SK-N-SH (cell line): ENCODE measurements around the gene FLRT1. TPM values are rescaled to one million over a fixed set of nuclear protein-coding genes. Genes with fewer than 3 reads are reported as not detected.

Experiments used
- CTCF ChIA-PET: fragments of 300-600, 350-600 bp; formaldehyde crosslinking; extraction: SDS; loops from one replicate; lab custom pipeline; 2021; lab: Yijun Ruan, JAX
- POLR2A ChIA-PET: fragments of 350-600 bp; sonication (Branson Sonifier 250); formaldehyde crosslinking; extraction: SDS; loops from one replicate; lab custom pipeline; 2020; ENCODE audit warnings: antibody characterized with exemption, inconsistent platforms; lab: Yijun Ruan, JAX
- DNase-seq: peaks from one replicate; pipeline ENCODE4 v3.0.0; 2012
- H2AFZ ChIP-seq: fragments of 200-600 bp; sonication (generic); 2 replicates; pipeline ENCODE4 v1.8.1; 2016; ENCODE audit warnings: antibody characterized with exemption, mild to moderate bottlenecking, low read depth
- H3F3A ChIP-seq: fragments of 200-600 bp; sonication (generic); replicated peaks from 2 replicates; pipeline ENCODE3; 2016; ENCODE audit warnings: antibody characterized with exemption, mild to moderate bottlenecking; ENCODE audit not compliant: insufficient read depth
- H3K27ac ChIP-seq, 2 experiments: fragments of 200-500 bp in 1 of 2; fragments of 200-600 bp in 1 of 2; sonication (Bioruptor generic) in 1 of 2; sonication (generic), shearing (Covaris generic) in 1 of 2; 2 replicates each; pipeline versions ENCODE4 v1.5.1 to v1.6.1; 2014 to 2016; ENCODE audit warnings: low read depth in 2 of 2, inconsistent platforms in 1 of 2, low read length in 1 of 2, mild to moderate bottlenecking in 1 of 2, mixed read lengths in 1 of 2
- H3K27me3 ChIP-seq: fragments of 200-600 bp; sonication (generic), shearing (Covaris generic); 2 replicates; pipeline ENCODE4 v1.6.1; 2016; ENCODE audit warnings: mixed run types; ENCODE audit not compliant: insufficient read depth
- H3K36me3 ChIP-seq, 2 experiments: fragments of 200-500 bp in 1 of 2; fragments of 200-600 bp in 1 of 2; sonication (Bioruptor generic) in 1 of 2; sonication (generic) in 1 of 2; replicated peaks in 1 of 2; 2 replicates each; pipeline versions ENCODE3 to v1.5.1; 2014 to 2016; ENCODE audit warnings: low read length in 1 of 2, mild to moderate bottlenecking in 1 of 2; ENCODE audit not compliant: insufficient read depth in 2 of 2, control insufficient read depth in 1 of 2
- H3K4me1 ChIP-seq, 2 experiments: fragments of 200-500 bp in 1 of 2; fragments of 200-600 bp in 1 of 2; sonication (Bioruptor generic) in 1 of 2; sonication (generic), shearing (Covaris generic) in 1 of 2; 2 replicates each; pipeline versions ENCODE4 v1.5.1 to v1.6.1; 2014 to 2016; ENCODE audit warnings: low read depth in 1 of 2, low read length in 1 of 2, mixed run types in 1 of 2; ENCODE audit not compliant: insufficient read depth in 2 of 2, control insufficient read depth in 1 of 2
- H3K4me2 ChIP-seq: fragments of 200-600 bp; sonication (generic), shearing (Covaris generic); 2 replicates; pipeline ENCODE4 v1.6.1; 2017; ENCODE audit warnings: mixed run types
- H3K4me3 ChIP-seq, 2 experiments: fragments of 200-500 bp in 1 of 2; fragments of 200-600 bp in 1 of 2; sonication (Bioruptor generic) in 1 of 2; sonication (generic), shearing (Covaris generic) in 1 of 2; 2 replicates each; pipeline versions ENCODE4 v1.5.1 to v1.8.1; 2014 to 2016; ENCODE audit warnings: low read depth in 2 of 2, inconsistent platforms in 1 of 2, low read length in 1 of 2, mild to moderate bottlenecking in 1 of 2, mixed read lengths in 1 of 2, moderate library complexity in 1 of 2
- H3K79me2 ChIP-seq: fragments of 200-600 bp; sonication (generic); 2 replicates; pipeline ENCODE4 v1.8.1; 2017; ENCODE audit warnings: mild to moderate bottlenecking; ENCODE audit not compliant: insufficient read depth
- H3K9ac ChIP-seq: fragments of 200-600 bp; sonication (generic); 2 replicates; pipeline ENCODE4 v1.6.1; 2017; ENCODE audit warnings: mixed run types
- H3K9me2 ChIP-seq: fragments of 200-600 bp; sonication (generic); 2 replicates; pipeline ENCODE4 v1.6.1; 2017; ENCODE audit warnings: mixed run types
- H3K9me3 ChIP-seq: fragments of 200-600 bp; sonication (generic); 2 replicates; pipeline ENCODE4 v1.6.1; 2017; ENCODE audit warnings: mixed run types, mild to moderate bottlenecking, moderate library complexity
- H4K20me1 ChIP-seq: fragments of 200-600 bp; sonication (generic); 2 replicates; pipeline ENCODE4 v1.6.1; 2017; ENCODE audit warnings: mild to moderate bottlenecking, mixed run types; ENCODE audit not compliant: insufficient read depth
- CHD2 ChIP-seq: fragments of 150-350 bp; IDR thresholded peaks from 2 replicates; pipeline ENCODE4 v1.6.1; 2018; ENCODE audit warnings: low read length; ENCODE audit not compliant: partially characterized antibody
- EP300 ChIP-seq, 2 experiments: IDR thresholded peaks; 2 replicates each; pipeline versions ENCODE4 v1.4.0 to v1.6.1; 2012; ENCODE audit warnings: borderline replicate concordance in 1 of 2, low read depth in 1 of 2, low read length in 1 of 2
- EZH2phosphoT487 ChIP-seq: fragments of 200-600 bp; sonication (generic); IDR thresholded peaks from 2 replicates; pipeline ENCODE4 v1.6.1; 2017; ENCODE audit warnings: low read depth, mixed run types, mild to moderate bottlenecking, antibody characterized with exemption, moderate library complexity, borderline replicate concordance
- FOSL2 ChIP-seq: IDR thresholded peaks from 2 replicates; pipeline ENCODE4 v1.4.0; 2012; ENCODE audit warnings: low read depth, mild to moderate bottlenecking, moderate library complexity, borderline replicate concordance
- FOXJ3 ChIP-seq: sonication (generic); formaldehyde crosslinking; IDR thresholded peaks from 2 replicates; pipeline ENCODE4 v1.5.1; 2020; ENCODE audit warnings: mild to moderate bottlenecking, missing genetic modification reagents
- GABPA ChIP-seq: IDR thresholded peaks from 2 replicates; pipeline ENCODE4 v1.4.0; 2012; ENCODE audit warnings: low read depth, mild to moderate bottlenecking
- GATA2 ChIP-seq: sonication (generic); formaldehyde crosslinking; IDR thresholded peaks from 2 replicates; pipeline ENCODE4 v1.5.0; 2020; ENCODE audit warnings: mild to moderate bottlenecking, missing genetic modification reagents
- JUND ChIP-seq: IDR thresholded peaks from 2 replicates; pipeline ENCODE4 v1.4.0; 2012
- MAX ChIP-seq: IDR thresholded peaks from 2 replicates; pipeline ENCODE4 v1.4.0; 2012; ENCODE audit warnings: low read depth
- MXI1 ChIP-seq: IDR thresholded peaks from 2 replicates; pipeline ENCODE4 v1.6.1; 2012; ENCODE audit warnings: mild to moderate bottlenecking, low read depth, low read length, improper control_type of control experiment
- NRF1 ChIP-seq: IDR thresholded peaks from 2 replicates; pipeline ENCODE4 v1.6.1; 2012; ENCODE audit warnings: low read depth, mild to moderate bottlenecking, low read length
- RAD21 ChIP-seq: IDR thresholded peaks from 2 replicates; pipeline ENCODE4 v1.6.1; 2012; ENCODE audit warnings: mild to moderate bottlenecking, low read length
- RCOR1 ChIP-seq: fragments of 150-350 bp; IDR thresholded peaks from 2 replicates; pipeline ENCODE4 v1.6.1; 2017; ENCODE audit warnings: antibody characterized with exemption, low read length
- RFX5 ChIP-seq: IDR thresholded peaks from 2 replicates; pipeline ENCODE4 v1.6.1; 2012; ENCODE audit warnings: mild to moderate bottlenecking, improper control_type of control experiment, low read length
- RXRA ChIP-seq: IDR thresholded peaks from 2 replicates; pipeline ENCODE4 v1.4.0; 2012; ENCODE audit warnings: low read depth, mild to moderate bottlenecking, borderline replicate concordance
- SMC3 ChIP-seq: IDR thresholded peaks from 2 replicates; pipeline ENCODE4 v1.6.1; 2012; ENCODE audit warnings: low read depth, low read length, improper control_type of control experiment
- TAF1 ChIP-seq: IDR thresholded peaks from 2 replicates; pipeline ENCODE4 v1.6.1; 2012; ENCODE audit warnings: low read depth, mild to moderate bottlenecking, low read length, moderate library complexity, borderline replicate concordance
- TCF12 ChIP-seq: IDR thresholded peaks from 2 replicates; pipeline ENCODE4 v1.4.0; 2012
- TEAD4 ChIP-seq: IDR thresholded peaks from 2 replicates; pipeline ENCODE4 v1.4.0; 2012; ENCODE audit warnings: mild to moderate bottlenecking, borderline replicate concordance; ENCODE audit not compliant: insufficient read depth
- USF1 ChIP-seq: IDR thresholded peaks from 2 replicates; pipeline ENCODE4 v1.4.0; 2012; ENCODE audit warnings: low read depth, borderline replicate concordance
- YY1 ChIP-seq: IDR thresholded peaks from 2 replicates; pipeline ENCODE4 v1.4.0; 2012; ENCODE audit warnings: low read depth, mild to moderate bottlenecking
- ZBTB33 ChIP-seq: IDR thresholded peaks from 2 replicates; pipeline ENCODE4 v1.4.0; 2012; ENCODE audit warnings: low read depth, borderline replicate concordance
- WGBS: methylation state at CpG from one replicate; pipeline ENCODE4 v1.1.6; 2017; ENCODE audit warnings: low lambda C conversion rate; 5-methylcytosine and 5-hydroxymethylcytosine counted together
- polyA plus RNA-seq, 3 experiments: library from polyadenylated mRNA; depleted of rRNA; stranded (reverse); fragments of >200 nt; gene quantifications; 2 replicates each; pipeline ENCODE4 v1.2.3, GENCODE V29; 2012

The FLRT1 gene
- polyA plus RNA-seq, 1 of the 3 experiments (the other 2 are of a cell fraction), result 0.03 TPM

GRCh38 chr11:64077607-64078006 is 41.9 kb downstream of the FLRT1 start:
- H3K4me2 ChIP-seq, result no peak overlapping the region
- H4K20me1 ChIP-seq, result no peaks in the 10 kb centered on the region
- H3K27ac ChIP-seq, result peak overlapping the region in 1 of 2 experiments; percentile 98; a peak in 2 of 4 replicates
- no peaks in the 10 kb centered on the region for H3K9me2 ChIP-seq
- no peaks in the 10 kb centered on the region for H3K9me3 ChIP-seq
- DNase-seq, result no peak
- CTCF ChIA-PET, result interaction anchor here (1.0 to 2.9 kb wide), 6 partner anchors 8 to 241 kb away, joined by 3 to 14 read pairs (median 4); no protein-coding TSS in a partner anchor
- no peaks in the 10 kb centered on the region for H3K79me2 ChIP-seq
- 40% methylated on average over 1 of the region's 12 CpGs for WGBS
- no peak for TF ChIP-seq TEAD4
- no peak for TF ChIP-seq NRF1
- TF ChIP-seq FOXJ3, result no peak
- TF ChIP-seq MXI1, result no peak
- no peak for TF ChIP-seq SMC3
- TF ChIP-seq USF1, result no peak
- no peak for TF ChIP-seq EZH2phosphoT487
- no peak for TF ChIP-seq CHD2
- no peak for TF ChIP-seq TAF1
- TF ChIP-seq GATA2 (CRISPR knock-in tag), result no peak
- no peak for TF ChIP-seq FOSL2
- TF ChIP-seq MAX, result no peak
- no peak for TF ChIP-seq ZBTB33
- no peak for TF ChIP-seq RFX5
- no peak for TF ChIP-seq RXRA
- no peak overlapping the region for H3K4me3 ChIP-seq
- no peak overlapping the region for H3K9ac ChIP-seq
- peaks cover 11 to 89% of the 10 kb centered on the region in 2 experiments; a peak in 2 of 4 replicates for H3K4me1 ChIP-seq
- H2AFZ ChIP-seq, result no peak overlapping the region
- no peaks in the 10 kb centered on the region for H3K27me3 ChIP-seq
- POLR2A ChIA-PET, result interaction anchor here (1.1 to 2.5 kb wide), 9 partner anchors 10 to 70 kb away, joined by 3 to 18 read pairs (median 7); no protein-coding TSS in a partner anchor
- H3F3A ChIP-seq, result no peaks in the 10 kb centered on the region
- H3K36me3 ChIP-seq, result no peaks in the 10 kb centered on the region

GRCh38 chr11:64078284-64078683 is 42.6 kb downstream of the FLRT1 start:
- ChIA-PET POLR2A (interaction anchor here (0.9 to 2.5 kb wide), 14 partner anchors 10 to 72 kb away, joined by 3 to 18 read pairs (median 4); partner anchors contain the start of gene FLRT1), CTCF (interaction anchor here (0.7 to 2.9 kb wide), 7 partner anchors 9 to 106 kb away, joined by 3 to 14 read pairs (median 4); no protein-coding TSS in a partner anchor)
- WGBS, result 35% methylated on average over 5 of the region's 11 CpGs
- TF ChIP-seq JUND, result no peak
- peak in 1 of 2 experiments; percentile 97; a peak in 2 of 4 replicates for TF ChIP-seq EP300 (IDR thresholded peaks at IDR 0.05; ENCODE audit: borderline replicate concordance in 1 of 2, low read depth in 1 of 2, low read length in 1 of 2)
- no peak for TF ChIP-seq ZBTB33
- no peak for TF ChIP-seq TEAD4
- peak; percentile 36 for TF ChIP-seq RAD21
- no peak for TF ChIP-seq YY1
- no peak for TF ChIP-seq TCF12
- peak; percentile 87 for TF ChIP-seq RCOR1
- TF ChIP-seq MAX, result no peak
- no peak for TF ChIP-seq GABPA
- peak; percentile 89 for TF ChIP-seq CHD2

More at GRCh38 chr11:64078284-64078683, 42.6 kb downstream of the FLRT1 start:
- Histone ChIP-seq H3K4me2 (no peak overlapping the region), H3K9ac (no peak overlapping the region), H3K79me2 (no peaks in the 10 kb centered on the region), H3K9me3 (no peaks in the 10 kb centered on the region), H3K27ac (peak overlapping the region in 1 of 2 experiments; percentile 98; a peak in 2 of 4 replicates), H3K27me3 (no peaks in the 10 kb centered on the region), H3F3A (no peaks in the 10 kb centered on the region), H3K36me3 (no peaks in the 10 kb centered on the region), H2AFZ (no peak overlapping the region), H4K20me1 (no peaks in the 10 kb centered on the region), H3K9me2 (no peaks in the 10 kb centered on the region), H3K4me1 (peaks cover 11 to 87% of the 10 kb centered on the region in 2 experiments; a peak in 2 of 4 replicates), H3K4me3 (no peak overlapping the region)
- DNase-seq, result peak; percentile 95
